Vagina (tissue), 2 donors: ENCODE data around the gene MAGOH.

Experiments used
- POLR2A ChIP-seq, 2 donors: fragments of 450-650 bp; IDR thresholded peaks; one replicate each; pipeline ENCODE4 v1.6.1; 2017; ENCODE audit warnings: antibody characterized with exemption in 2 of 2, mild to moderate bottlenecking in 2 of 2, moderate library complexity in 2 of 2
- TF ChIP-seq, protein P1 (sequence below), 3 experiments: fragments of 450-650 bp in 2 of 3; fragments of 200-600 bp in 1 of 3; sonication (generic) in 1 of 3; IDR thresholded peaks; one replicate each; pipeline ENCODE4 v1.5.1; 2017 to 2019; ENCODE audit warnings: antibody characterized with exemption in 3 of 3, mild to moderate bottlenecking in 2 of 3, moderate library complexity in 2 of 3

DNA sequence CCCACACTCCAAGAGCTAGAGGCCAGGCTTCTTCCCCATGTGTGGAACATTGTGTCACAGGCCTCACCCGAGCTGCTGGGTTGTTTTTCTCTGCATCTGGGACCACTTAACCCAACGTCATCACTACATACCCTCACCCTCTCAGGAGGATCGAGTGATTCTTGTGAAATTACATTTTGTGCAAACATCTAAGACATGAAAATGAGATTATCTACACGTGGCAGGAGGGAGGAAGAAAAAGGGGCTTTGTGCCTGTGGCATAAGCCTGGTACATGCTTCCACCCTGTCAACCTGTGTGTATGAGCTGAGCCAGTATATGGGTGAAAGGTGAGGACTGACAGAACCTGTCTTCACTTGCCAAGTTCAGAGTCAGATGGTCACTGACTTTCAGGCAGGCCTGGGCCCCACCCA is 40.1 kb downstream of the MAGOH start:
- TF ChIP-seq, protein P1, sequence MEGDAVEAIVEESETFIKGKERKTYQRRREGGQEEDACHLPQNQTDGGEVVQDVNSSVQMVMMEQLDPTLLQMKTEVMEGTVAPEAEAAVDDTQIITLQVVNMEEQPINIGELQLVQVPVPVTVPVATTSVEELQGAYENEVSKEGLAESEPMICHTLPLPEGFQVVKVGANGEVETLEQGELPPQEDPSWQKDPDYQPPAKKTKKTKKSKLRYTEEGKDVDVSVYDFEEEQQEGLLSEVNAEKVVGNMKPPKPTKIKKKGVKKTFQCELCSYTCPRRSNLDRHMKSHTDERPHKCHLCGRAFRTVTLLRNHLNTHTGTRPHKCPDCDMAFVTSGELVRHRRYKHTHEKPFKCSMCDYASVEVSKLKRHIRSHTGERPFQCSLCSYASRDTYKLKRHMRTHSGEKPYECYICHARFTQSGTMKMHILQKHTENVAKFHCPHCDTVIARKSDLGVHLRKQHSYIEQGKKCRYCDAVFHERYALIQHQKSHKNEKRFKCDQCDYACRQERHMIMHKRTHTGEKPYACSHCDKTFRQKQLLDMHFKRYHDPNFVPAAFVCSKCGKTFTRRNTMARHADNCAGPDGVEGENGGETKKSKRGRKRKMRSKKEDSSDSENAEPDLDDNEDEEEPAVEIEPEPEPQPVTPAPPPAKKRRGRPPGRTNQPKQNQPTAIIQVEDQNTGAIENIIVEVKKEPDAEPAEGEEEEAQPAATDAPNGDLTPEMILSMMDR (IDR thresholded peaks at IDR 0.05) = no peak
- no peak for TF ChIP-seq POLR2A (IDR thresholded peaks at IDR 0.05)
